ENCODE results near the gene SCN9A. TPM values are rescaled to one million over a fixed set of nuclear protein-coding genes. Genes with fewer than 3 reads are reported as not detected.

SCN9A gene
- total and polyA plus RNA-seq, 2 of the 8 experiments (the other 6 are each of a cell fraction or from before 2014, with no cell fraction given) = 1.6 to 6.2 TPM

GRCh38 chr2:166284359-166284758 lies 91.4 kb downstream of the SCN9A start:
- FAIRE-seq (no peak), DNase-seq (ENCODE audit: low read depth in 1 of 2, low spot score in 2 of 2) (no peak)
- Histone ChIP-seq H3K4ac (replicated peaks; ENCODE audit: insufficient read length, low read depth, low read length) (no peak overlapping the region), H2AK5ac (ENCODE audit: low read depth, low read length) (no peak overlapping the region), H4K20me1 (replicated peaks in 1 of 2; ENCODE audit: control insufficient read depth in 1 of 2, insufficient read depth in 2 of 2, low read length in 2 of 2) (no peaks in the 10 kb centered on the region), H3K9ac (replicated peaks in 1 of 4; ENCODE audit: extremely low read depth in 1 of 4, low read depth in 3 of 4, low read length in 3 of 4) (no peak overlapping the region), H4K8ac (ENCODE audit: extremely low read depth, insufficient read depth, low read length) (no peak overlapping the region; the same call in 1 of the 2 replicates), H3K79me1 (ENCODE audit: low read depth, low read length) (no peaks in the 10 kb centered on the region), H3K4me1 (replicated peaks in 1 of 4; ENCODE audit: control insufficient read depth in 3 of 4, insufficient read depth in 4 of 4, low read length in 3 of 4) (no peaks in the 10 kb centered on the region; a peak in 1 of 7 replicates), H3K56ac (replicated peaks; ENCODE audit: insufficient read length, low read depth, low read length) (no peak overlapping the region), H3K14ac (ENCODE audit: insufficient read length) (no peak overlapping the region), H3K4me2 (ENCODE audit: insufficient read depth in 1 of 2, low read depth in 2 of 2, low read length in 2 of 2) (no peak overlapping the region), H2BK20ac (ENCODE audit: low read length) (no peak overlapping the region), H3K36me3 (ENCODE audit: control insufficient read depth in 2 of 4, insufficient read depth in 4 of 4, low read length in 3 of 4) (no peaks in the 10 kb centered on the region), H3K27ac (ENCODE audit: low read depth, low read length) (no peak overlapping the region), H3K23me2 (ENCODE audit: low read depth, low read length) (no peaks in the 10 kb centered on the region), H2AFZ (ENCODE audit: low read length) (no peak overlapping the region), H4K91ac (replicated peaks; ENCODE audit: insufficient read length, low read length) (no peak overlapping the region), H4K5ac (ENCODE audit: insufficient read length, low read depth, low read length) (no peak overlapping the region), H2BK5ac (ENCODE audit: low read depth, low read length) (no peak overlapping the region), H3K18ac (ENCODE audit: extremely low read depth, low read length) (no peak overlapping the region), H2BK120ac (replicated peaks; ENCODE audit: low read depth, low read length) (no peak overlapping the region), H2BK12ac (ENCODE audit: low read depth, low read length) (no peak overlapping the region), H3K23ac (ENCODE audit: insufficient read length) (no peak overlapping the region), H3K27me3 (replicated peaks in 1 of 4; ENCODE audit: control insufficient read depth in 3 of 4, extremely low read depth in 1 of 4, insufficient read depth in 3 of 4, low read length in 3 of 4) (no peaks in the 10 kb centered on the region), H2BK15ac (ENCODE audit: low read length) (no peak overlapping the region), H3K4me3 (ENCODE audit: extremely low read depth in 1 of 4, insufficient read depth in 2 of 4, low read depth in 3 of 4, low read length in 4 of 4) (no peak overlapping the region), H3K9me3 (ENCODE audit: insufficient read depth in 2 of 2, low read depth in 1 of 2, low read length in 1 of 2) (no peaks in the 10 kb centered on the region), H3K79me2 (ENCODE audit: control insufficient read depth in 1 of 2, insufficient read depth in 2 of 2, low read length in 2 of 2) (no peaks in the 10 kb centered on the region)
- ChIA-PET CTCF (ENCODE audit: partially characterized antibody) (interaction anchor here (0.6 kb wide), 1 partner anchor 9 kb away, joined by 3 read pairs; no protein-coding TSS in a partner anchor), POLR2A (ENCODE audit: partially characterized antibody) (no interaction called here)
- WGBS, 2 experiments (ENCODE audit: extremely low coverage in 1 of 2, insufficient coverage in 1 of 2, insufficient read length in 1 of 2, insufficient replicate concordance in 2 of 2, low coverage in 1 of 2, low lambda C conversion rate in 2 of 2, missing lambda C conversion rate in 1 of 2) = 97% methylated on average over 9 of the region's 9 CpGs; no CpG with 5 or more reads in 1 of the 2 experiments
- no peak for TF ChIP-seq SP4 (IDR thresholded peaks at IDR 0.05; ENCODE audit: low read length)
- no peak for TF ChIP-seq KDM1A (IDR thresholded peaks at IDR 0.05; ENCODE audit: borderline replicate concordance, low read length)
- no peak for TF ChIP-seq YY1 (IDR thresholded peaks at IDR 0.05; ENCODE audit: low read depth, low read length)
- TF ChIP-seq RXRA (IDR thresholded peaks at IDR 0.05; ENCODE audit: insufficient read depth, low read depth, low read length) = no peak
- TF ChIP-seq ATF3 (IDR thresholded peaks at IDR 0.05; ENCODE audit: insufficient read depth, low read depth, low read length) = no peak
- no peak for TF ChIP-seq CBX5 (IDR thresholded peaks at IDR 0.05; ENCODE audit: low read depth, low read length)
- no peak for TF ChIP-seq TBP (IDR thresholded peaks at IDR 0.05; ENCODE audit: low read depth, low read length)
- no peak for TF ChIP-seq GABPA (IDR thresholded peaks at IDR 0.05; ENCODE audit: borderline replicate concordance, insufficient read depth, low read length)

All from H1 (cell line).